Trophoblast cell (in vitro differentiated cells and primary cell): ENCODE measurements around the gene RNF208.

Experiments
- DNase-seq, 2 donors: peaks; one replicate each; pipeline ENCODE4 v3.0.0-alpha.2; 2016
- H2AFZ ChIP-seq: 2 replicates; pipeline ENCODE4 v1.6.1; 2013; ENCODE audit warnings: low read length, moderate library complexity, mild to moderate bottlenecking; ENCODE audit not compliant: insufficient read depth, poor library complexity
- H2AK5ac ChIP-seq: 2 replicates; pipeline ENCODE4 v1.6.1; 2013; ENCODE audit warnings: mild to moderate bottlenecking, low read length
- H2BK120ac ChIP-seq: 2 replicates; pipeline ENCODE4 v1.6.1; 2013; ENCODE audit warnings: low read length, mild to moderate bottlenecking, moderate library complexity; ENCODE audit not compliant: insufficient read depth, poor library complexity
- H2BK12ac ChIP-seq: 2 replicates; pipeline ENCODE4 v1.6.1; 2013; ENCODE audit warnings: mild to moderate bottlenecking, low read length, moderate library complexity
- H2BK5ac ChIP-seq: 2 replicates; pipeline ENCODE4 v1.6.1; 2013; ENCODE audit warnings: low read length, low read depth, moderate library complexity, mild to moderate bottlenecking; ENCODE audit not compliant: poor library complexity
- H3K14ac ChIP-seq: 2 replicates; pipeline ENCODE4 v1.6.1; 2013; ENCODE audit warnings: mild to moderate bottlenecking, low read length
- H3K18ac ChIP-seq: 2 replicates; pipeline ENCODE4 v1.6.1; 2013; ENCODE audit warnings: mild to moderate bottlenecking, low read length
- H3K23ac ChIP-seq: 2 replicates; pipeline ENCODE4 v1.6.1; 2013; ENCODE audit warnings: low read length
- H3K27ac ChIP-seq: 2 replicates; pipeline ENCODE4 v1.5.1; 2013; ENCODE audit warnings: low read depth, mild to moderate bottlenecking, inconsistent platforms, low read length, moderate library complexity
- H3K27me3 ChIP-seq: 2 replicates; pipeline ENCODE4 v1.6.1; 2013; ENCODE audit warnings: inconsistent platforms, mild to moderate bottlenecking, low read length, moderate library complexity; ENCODE audit not compliant: insufficient read depth
- H3K36me3 ChIP-seq, 2 experiments: 1 replicate in 1 of 2; 2 replicates in 1 of 2; pipeline ENCODE4 v1.6.1; 2013; ENCODE audit warnings: low read length in 2 of 2, mild to moderate bottlenecking in 2 of 2, moderate library complexity in 1 of 2; ENCODE audit not compliant: insufficient read depth in 2 of 2, control insufficient read depth in 1 of 2
- H3K4ac ChIP-seq: 2 replicates; pipeline ENCODE4 v1.6.1; 2013; ENCODE audit warnings: low read depth, mild to moderate bottlenecking, low read length, moderate library complexity
- H3K4me1 ChIP-seq, 2 experiments: 1 replicate in 1 of 2; 2 replicates in 1 of 2; pipeline ENCODE4 v1.6.1; 2013; ENCODE audit warnings: low read length in 2 of 2, mild to moderate bottlenecking in 2 of 2, moderate library complexity in 1 of 2; ENCODE audit not compliant: insufficient read depth in 2 of 2, control insufficient read depth in 1 of 2
- H3K4me2 ChIP-seq: 2 replicates; pipeline ENCODE4 v1.6.1; 2013; ENCODE audit warnings: inconsistent platforms, mild to moderate bottlenecking, low read length, moderate library complexity
- H3K4me3 ChIP-seq: 2 replicates; pipeline ENCODE4 v1.5.1; 2013; ENCODE audit warnings: mild to moderate bottlenecking, low read depth, low read length, inconsistent platforms
- H3K79me1 ChIP-seq: one replicate; pipeline ENCODE4 v1.6.1; 2013; ENCODE audit warnings: low read length
- H3K79me2 ChIP-seq: 2 replicates; pipeline ENCODE4 v1.6.1; 2013; ENCODE audit warnings: low read length, mild to moderate bottlenecking; ENCODE audit not compliant: control insufficient read depth, insufficient read depth, poor library complexity
- H3K9ac ChIP-seq: 2 replicates; pipeline ENCODE4 v1.6.1; 2013; ENCODE audit warnings: mild to moderate bottlenecking, low read length
- H3K9me3 ChIP-seq: 2 replicates; pipeline ENCODE4 v1.6.1; 2013; ENCODE audit warnings: low read depth, mild to moderate bottlenecking, control low read depth, inconsistent platforms, low read length; ENCODE audit not compliant: insufficient read depth
- H4K12ac ChIP-seq: 2 replicates; pipeline ENCODE4 v1.6.1; 2013; ENCODE audit warnings: low read depth, mild to moderate bottlenecking, low read length, moderate library complexity
- H4K8ac ChIP-seq: 2 replicates; pipeline ENCODE4 v1.6.1; 2013; ENCODE audit warnings: low read depth, mild to moderate bottlenecking, low read length, moderate library complexity
- H4K91ac ChIP-seq: one replicate; pipeline ENCODE4 v1.6.1; 2013; ENCODE audit warnings: low read depth, mild to moderate bottlenecking, low read length, moderate library complexity
- WGBS: extraction: QIAGEN DNeasy Blood & Tissue Kit; methylation state at CpG from one replicate; pipeline ENCODE4 v1.1.7; 2013; ENCODE audit warnings: missing lambda C conversion rate; ENCODE audit not compliant: insufficient read length, insufficient coverage; ENCODE audit errors: extremely low coverage; 5-methylcytosine and 5-hydroxymethylcytosine counted together

The RNF208 gene

DNA sequence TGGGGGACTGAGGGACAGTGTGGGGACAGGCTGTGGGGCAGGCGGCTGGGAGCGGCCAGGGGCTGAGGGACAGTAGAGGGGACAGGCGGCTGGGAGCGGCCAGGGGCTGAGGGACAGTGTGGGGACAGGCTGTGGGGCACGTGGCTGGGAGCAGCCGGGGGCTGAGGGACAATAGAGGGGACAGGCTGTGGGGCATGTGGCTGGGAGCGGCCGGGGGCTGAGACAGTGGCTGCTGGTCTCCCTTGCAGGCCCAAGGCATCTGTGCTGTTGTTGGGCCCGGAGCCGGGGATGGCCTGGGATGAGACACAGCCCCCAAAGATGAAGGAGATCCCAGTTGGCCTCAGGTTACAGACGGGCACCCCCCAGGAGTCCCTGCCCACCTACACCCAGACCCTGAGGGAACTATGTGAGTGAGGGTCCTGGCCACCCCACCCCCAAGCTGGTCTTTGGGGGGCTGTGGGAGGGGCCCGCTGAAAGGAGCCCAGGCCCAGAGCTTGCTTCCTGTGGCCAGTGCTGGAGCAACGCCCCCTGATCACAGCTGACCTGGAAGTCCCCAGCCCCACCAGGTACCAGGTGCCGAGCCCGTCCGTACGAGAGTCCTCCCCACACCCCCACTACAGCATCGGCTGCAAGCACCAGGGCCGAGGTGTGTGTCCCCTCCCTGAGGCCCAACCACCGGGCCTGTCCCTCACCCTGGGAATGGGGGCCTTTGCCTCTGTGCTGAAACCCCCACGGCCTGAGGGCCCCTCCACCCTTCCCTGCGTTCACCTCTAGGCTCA is 29.6 kb upstream of the RNF208 start:
- Histone ChIP-seq H3K4me3 (no peak overlapping the region), H3K79me1 (peaks cover 12% of the 10 kb centered on the region), H3K27me3 (no peaks in the 10 kb centered on the region), H2BK120ac (no peak overlapping the region), H3K23ac (no peak overlapping the region), H4K12ac (no peak overlapping the region), H3K79me2 (peaks cover 12% of the 10 kb centered on the region), H3K9me3 (peaks cover 2% of the 10 kb centered on the region), H3K4me2 (no peak overlapping the region), H3K9ac (no peak overlapping the region), H2BK5ac (no peak overlapping the region), H2AFZ (no peak overlapping the region), H3K4me1 (peaks cover 14 to 16% of the 10 kb centered on the region in 2 experiments), H4K8ac (no peak overlapping the region), H3K36me3 (peaks cover 5 to 6% of the 10 kb centered on the region in 2 experiments), H3K14ac (no peak overlapping the region), H4K91ac (no peak overlapping the region), H3K4ac (no peak overlapping the region), H2BK12ac (no peak overlapping the region), H2AK5ac (no peak overlapping the region), H3K27ac (no peak overlapping the region), H3K18ac (no peak overlapping the region)
- DNase-seq = no peak
- no CpG with 5 or more reads among the region's 22 CpGs for WGBS

DNA sequence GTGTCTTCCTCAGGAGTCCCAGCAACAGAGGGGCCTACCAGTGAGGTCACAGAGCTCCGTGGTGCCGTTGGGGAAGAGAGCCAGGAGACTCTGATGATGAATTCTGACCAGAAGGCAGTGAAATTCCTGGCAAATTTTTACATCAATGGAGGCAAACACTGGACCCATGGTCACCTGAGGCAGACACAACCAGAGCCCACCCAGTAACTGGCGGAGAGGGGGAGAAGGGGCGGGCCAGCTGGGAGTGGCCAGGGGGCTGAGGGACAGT is 29.1 kb upstream of the RNF208 start, which contains the start of gene STPG3:
Gene STPG3 (plus strand): TSS at position 93 of the 268 bp plus-strand sequence. CDS start 1 bp downstream, at position 94.
- H2BK12ac ChIP-seq = no peak within 1 kb of the TSS
- H2BK5ac ChIP-seq = no peak within 1 kb of the TSS
- H2AK5ac ChIP-seq = no peak within 1 kb of the TSS
- H3K23ac ChIP-seq = no peak within 1 kb of the TSS
- H3K4me3 ChIP-seq = no peak within 1 kb of the TSS
- H3K14ac ChIP-seq = no peak within 1 kb of the TSS
- peaks cover 2% of the 10 kb centered on the region for H3K9me3 ChIP-seq
- H3K18ac ChIP-seq = no peak within 1 kb of the TSS
- no peak within 1 kb of the TSS for H2BK120ac ChIP-seq
- H3K4me1 ChIP-seq = peaks cover 10 to 12% of the 10 kb centered on the region in 2 experiments
- no CpG with 5 or more reads among the region's 4 CpGs for WGBS
- no peak within 1 kb of the TSS for H4K8ac ChIP-seq
- H2AFZ ChIP-seq = no peak within 1 kb of the TSS
- H3K27me3 ChIP-seq = no peaks in the 10 kb centered on the region
- peaks cover 0 to under 1% of the 10 kb centered on the region in 2 experiments for H3K36me3 ChIP-seq
- H3K79me1 ChIP-seq = peaks cover 12% of the 10 kb centered on the region
- H3K4me2 ChIP-seq = no peak within 1 kb of the TSS
- H3K9ac ChIP-seq = no peak within 1 kb of the TSS
- no peak within 1 kb of the TSS for H3K4ac ChIP-seq
- no peak within 1 kb of the TSS for H4K12ac ChIP-seq
- peaks cover 12% of the 10 kb centered on the region for H3K79me2 ChIP-seq
- H3K27ac ChIP-seq = no peak within 1 kb of the TSS
- DNase-seq = no peak
- no peak within 1 kb of the TSS for H4K91ac ChIP-seq

DNA sequence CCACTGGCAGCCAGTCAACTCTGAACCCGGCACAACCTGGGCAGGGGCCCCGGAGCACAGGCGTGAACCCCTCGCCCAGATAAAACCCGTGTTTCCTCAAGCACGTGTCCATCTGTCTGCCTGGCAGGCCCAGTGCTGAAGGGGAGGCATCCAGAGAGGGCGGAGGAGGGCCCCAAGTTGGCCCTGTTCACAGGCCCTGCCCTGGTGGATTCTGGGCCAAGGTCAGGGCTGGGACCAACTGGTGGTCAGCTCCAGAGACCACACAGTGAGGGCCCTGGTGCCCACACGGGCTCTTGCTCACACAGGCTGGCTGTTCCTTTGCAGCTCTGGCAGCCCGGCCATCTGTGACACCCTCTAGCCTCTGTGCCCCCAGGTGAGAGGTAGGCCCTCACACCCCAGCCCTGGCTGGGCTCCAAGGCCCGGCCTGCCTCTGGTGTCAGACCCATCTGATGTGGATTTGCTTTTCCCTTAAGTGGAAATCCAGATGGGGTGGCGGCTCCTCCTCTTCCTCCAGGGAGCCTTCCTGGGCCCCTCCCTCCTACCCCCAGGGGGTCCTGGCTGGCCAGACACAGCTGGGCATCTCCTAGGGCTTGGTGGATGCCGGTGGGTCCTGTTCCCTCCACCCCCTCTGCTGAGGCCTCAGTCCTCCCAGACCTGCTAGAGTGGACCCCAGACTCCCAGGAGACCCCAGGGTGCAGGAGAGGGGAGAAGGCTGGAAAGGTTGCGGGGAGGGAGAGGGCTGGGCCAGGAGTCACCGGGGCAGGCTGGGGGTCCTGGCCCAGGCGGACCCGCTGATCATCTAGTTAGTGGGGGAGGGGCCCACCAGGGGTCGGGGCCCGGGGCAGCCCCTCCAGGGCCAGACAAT is 28.5 kb upstream of the RNF208 start:
- Histone ChIP-seq H3K36me3 (no peaks in the 10 kb centered on the region), H3K18ac (no peak overlapping the region), H3K14ac (no peak overlapping the region), H3K9me3 (peaks cover 2% of the 10 kb centered on the region), H2AK5ac (no peak overlapping the region), H3K79me1 (peaks cover 10% of the 10 kb centered on the region), H2BK12ac (no peak overlapping the region), H3K4me1 (peaks cover 6 to 8% of the 10 kb centered on the region in 2 experiments), H3K4me2 (no peak overlapping the region), H4K8ac (no peak overlapping the region), H3K27ac (no peak overlapping the region), H3K9ac (no peak overlapping the region), H3K4ac (no peak overlapping the region), H2AFZ (no peak overlapping the region), H4K12ac (no peak overlapping the region), H2BK120ac (no peak overlapping the region), H2BK5ac (no peak overlapping the region), H3K23ac (no peak overlapping the region), H4K91ac (no peak overlapping the region), H3K4me3 (no peak overlapping the region), H3K27me3 (no peaks in the 10 kb centered on the region), H3K79me2 (peaks cover 8% of the 10 kb centered on the region)
- DNase-seq = no peak
- WGBS = no CpG with 5 or more reads among the region's 18 CpGs

DNA sequence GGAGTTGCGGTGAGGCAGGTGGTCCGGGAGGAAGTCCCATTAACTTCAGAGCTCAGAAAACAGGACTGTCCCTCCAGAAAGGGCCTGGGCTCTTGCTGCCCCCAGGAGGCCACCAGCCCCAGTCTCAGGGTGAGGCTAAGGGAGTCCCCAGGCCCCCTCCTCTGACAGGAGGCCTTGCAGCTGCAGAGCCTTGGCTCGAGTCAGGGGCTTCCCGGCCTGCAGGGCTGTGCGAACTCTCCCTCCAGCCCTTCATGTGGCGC is 25.8 kb upstream of the RNF208 start:
- DNase-seq = no peak
- Histone ChIP-seq H3K27me3 (no peaks in the 10 kb centered on the region), H3K79me2 (no peaks in the 10 kb centered on the region), H2BK12ac (no peak overlapping the region), H3K14ac (no peak overlapping the region), H3K18ac (no peak overlapping the region), H4K8ac (no peak overlapping the region), H2BK120ac (no peak overlapping the region), H2AFZ (no peak overlapping the region), H3K79me1 (no peaks in the 10 kb centered on the region), H3K4me3 (no peak overlapping the region), H2AK5ac (no peak overlapping the region), H3K4me2 (no peak overlapping the region), H3K4ac (no peak overlapping the region), H3K27ac (no peak overlapping the region), H2BK5ac (no peak overlapping the region), H3K36me3 (peaks cover 12% of the 10 kb centered on the region in 2 experiments), H3K9me3 (peaks cover 4% of the 10 kb centered on the region), H3K23ac (no peak overlapping the region), H3K4me1 (peaks cover 3 to 10% of the 10 kb centered on the region in 2 experiments), H4K12ac (no peak overlapping the region), H3K9ac (no peak overlapping the region), H4K91ac (no peak overlapping the region)
- no CpG with 5 or more reads among the region's 6 CpGs for WGBS
